H9 (cell line): ENCODE data around the gene SETD3. TPM values are rescaled to one million over a fixed set of nuclear protein-coding genes. Genes with fewer than 3 reads are reported as not detected.
A peak's percentile ranks its signal among the peaks of the same experiment; 100 is the strongest.

ENCODE experiments used
- DNase-seq: peaks from one replicate; pipeline ENCODE4 v3.0.0-alpha.2; 2017
- H2AFZ ChIP-seq: one replicate; pipeline ENCODE4 v1.6.1; 2013; ENCODE audit warnings: mild to moderate bottlenecking, low read length, control low read depth, moderate library complexity
- H2AK5ac ChIP-seq: 2 replicates; pipeline ENCODE4 v1.6.1; 2013; ENCODE audit warnings: low read length, control low read depth, mixed read lengths; ENCODE audit not compliant: insufficient read length
- H2BK120ac ChIP-seq: one replicate; pipeline ENCODE4 v1.6.1; 2013; ENCODE audit warnings: low read depth, mild to moderate bottlenecking, low read length, control low read depth, inconsistent platforms; ENCODE audit not compliant: poor library complexity, severe bottlenecking
- H2BK12ac ChIP-seq: 2 replicates; pipeline ENCODE4 v1.6.1; 2013; ENCODE audit warnings: low read length, control low read depth, mixed read lengths, low read depth; ENCODE audit not compliant: insufficient read length
- H2BK15ac ChIP-seq: 2 replicates; pipeline ENCODE4 v1.6.1; 2013; ENCODE audit warnings: low read depth, low read length, control low read depth
- H2BK20ac ChIP-seq: one replicate; pipeline ENCODE4 v1.6.1; 2013; ENCODE audit warnings: low read depth, mild to moderate bottlenecking, low read length, control low read depth, inconsistent platforms; ENCODE audit not compliant: poor library complexity, severe bottlenecking
- H2BK5ac ChIP-seq: 2 replicates; pipeline ENCODE4 v1.6.1; 2013; ENCODE audit warnings: low read length, control low read depth, mixed read lengths; ENCODE audit not compliant: insufficient read length
- H3K14ac ChIP-seq: 2 replicates; pipeline ENCODE4 v1.6.1; 2013; ENCODE audit warnings: low read length, control low read depth; ENCODE audit not compliant: insufficient read depth
- H3K18ac ChIP-seq: 2 replicates; pipeline ENCODE4 v1.6.1; 2013; ENCODE audit warnings: low read depth, mild to moderate bottlenecking, mixed read lengths, low read length, control low read depth; ENCODE audit not compliant: insufficient read length
- H3K23ac ChIP-seq: 2 replicates; pipeline ENCODE4 v1.6.1; 2013; ENCODE audit warnings: low read length, control low read depth, mixed read lengths, low read depth; ENCODE audit not compliant: insufficient read length
- H3K23me2 ChIP-seq: 2 replicates; pipeline ENCODE4 v1.6.1; 2013; ENCODE audit warnings: low read depth, mild to moderate bottlenecking, mixed read lengths, low read length, control low read depth; ENCODE audit not compliant: insufficient read length, poor library complexity, severe bottlenecking
- H3K27ac ChIP-seq: 2 replicates; pipeline ENCODE4 v1.5.1; 2013; ENCODE audit warnings: low read length, control low read depth, mixed read lengths, low read depth; ENCODE audit not compliant: insufficient read length
- H3K27me3 ChIP-seq: 2 replicates; pipeline ENCODE4 v1.6.1; 2013; ENCODE audit warnings: low read length, control low read depth, inconsistent platforms; ENCODE audit not compliant: insufficient read depth
- H3K4ac ChIP-seq: 2 replicates; pipeline ENCODE4 v1.6.1; 2013; ENCODE audit warnings: low read depth, mild to moderate bottlenecking, control low read depth, inconsistent platforms, low read length, moderate library complexity
- H3K4me1 ChIP-seq: 2 replicates; pipeline ENCODE4 v1.6.1; 2013; ENCODE audit warnings: low read length, control low read depth, inconsistent platforms; ENCODE audit not compliant: insufficient read depth
- H3K4me2 ChIP-seq: 2 replicates; pipeline ENCODE4 v1.6.1; 2013; ENCODE audit warnings: low read length, control low read depth, mixed read lengths; ENCODE audit not compliant: insufficient read length, insufficient read depth
- H3K56ac ChIP-seq: 2 replicates; pipeline ENCODE4 v1.6.1; 2013; ENCODE audit warnings: low read depth, mild to moderate bottlenecking, mixed read lengths, low read length, control low read depth; ENCODE audit not compliant: insufficient read length
- H3K79me1 ChIP-seq: 2 replicates; pipeline ENCODE4 v1.6.1; 2013; ENCODE audit warnings: low read depth, mild to moderate bottlenecking, moderate library complexity, low read length, control low read depth, inconsistent platforms; ENCODE audit not compliant: insufficient read depth, poor library complexity, severe bottlenecking
- H3K79me2 ChIP-seq: 2 replicates; pipeline ENCODE4 v1.6.1; 2013; ENCODE audit warnings: low read length, control low read depth, inconsistent platforms; ENCODE audit not compliant: insufficient read depth
- H3K9ac ChIP-seq: 2 replicates; pipeline ENCODE4 v1.6.1; 2013; ENCODE audit warnings: low read length, control low read depth, mixed read lengths; ENCODE audit not compliant: insufficient read length; ENCODE audit errors: extremely low read depth
- H3K9me3 ChIP-seq: one replicate; pipeline ENCODE4 v1.6.1; 2013; ENCODE audit warnings: low read depth, low read length, inconsistent platforms; ENCODE audit not compliant: control insufficient read depth
- H3T11ph ChIP-seq: one replicate; pipeline ENCODE4 v1.6.1; 2013; ENCODE audit warnings: mild to moderate bottlenecking, low read length, control low read depth, inconsistent platforms
- H4K20me1 ChIP-seq: one replicate; pipeline ENCODE4 v1.6.1; 2013; ENCODE audit not compliant: control insufficient read depth, insufficient read length, insufficient read depth
- H4K5ac ChIP-seq: 2 replicates; pipeline ENCODE4 v1.6.1; 2013; ENCODE audit warnings: low read depth, mild to moderate bottlenecking, mixed read lengths, low read length, control low read depth; ENCODE audit not compliant: insufficient read length
- H4K8ac ChIP-seq: replicated peaks from 2 replicates; pipeline ENCODE4 v1.6.1; 2013; ENCODE audit warnings: low read length, control low read depth, mixed read lengths, low read depth; ENCODE audit not compliant: insufficient read length
- H4K91ac ChIP-seq: 2 replicates; pipeline ENCODE4 v1.6.1; 2013; ENCODE audit warnings: low read depth, mild to moderate bottlenecking, moderate library complexity, mixed read lengths, low read length, control low read depth; ENCODE audit not compliant: insufficient read length
- H3K27ac Mint-ChIP-seq, 3 experiments: 2 replicates in 2 of 3; 3 replicates in 1 of 3; pipeline ENCODE4 v1.8.0; 2020 to 2021; ENCODE audit warnings: mixed read lengths in 3 of 3, mild to moderate bottlenecking in 1 of 3, moderate library complexity in 1 of 3
- H3K27me3 Mint-ChIP-seq: 2 replicates; pipeline ENCODE4 v1.8.0; 2021; ENCODE audit warnings: low read depth, mild to moderate bottlenecking, moderate library complexity, mixed read lengths
- H3K36me3 Mint-ChIP-seq, 3 experiments: 2 replicates in 2 of 3; 3 replicates in 1 of 3; pipeline ENCODE4 v1.8.0; 2020 to 2021; ENCODE audit warnings: low read depth in 3 of 3, mixed read lengths in 3 of 3; ENCODE audit not compliant: insufficient read depth in 1 of 3
- H3K4me1 Mint-ChIP-seq, 2 experiments: 2 replicates each; pipeline ENCODE4 v1.8.0; 2020; ENCODE audit warnings: mixed read lengths in 2 of 2
- H3K4me3 Mint-ChIP-seq, 2 experiments: 2 replicates in 1 of 2; 3 replicates in 1 of 2; pipeline ENCODE4 v1.8.0; 2020 to 2021; ENCODE audit warnings: mild to moderate bottlenecking in 2 of 2, mixed read lengths in 2 of 2, moderate library complexity in 1 of 2
- H3K9me3 Mint-ChIP-seq, 2 experiments: 2 replicates in 1 of 2; 3 replicates in 1 of 2; pipeline ENCODE4 v1.8.0; 2020; ENCODE audit warnings: mild to moderate bottlenecking in 2 of 2, mixed read lengths in 2 of 2, moderate library complexity in 1 of 2
- CTCF ChIP-seq: fragments of 200-600 bp; sonication (generic); conservative IDR thresholded peaks from 3 replicates; pipeline ENCODE4 v1.8.0; 2021; ENCODE audit warnings: antibody characterized with exemption, mild to moderate bottlenecking
- WGBS: extraction: QIAGEN DNeasy Blood & Tissue Kit; methylation state at CpG from one replicate; pipeline ENCODE4 v1.1.7; 2013; ENCODE audit warnings: missing lambda C conversion rate, low lambda C conversion rate, mixed read lengths; ENCODE audit not compliant: insufficient read length; ENCODE audit errors: extremely low coverage; 5-methylcytosine and 5-hydroxymethylcytosine counted together
- total RNA-seq: library from RNA; stranded (reverse); gene quantifications from 2 replicates; pipeline ENCODE4 v1.2.1, GENCODE V29; 2021

SETD3 gene
- total RNA-seq, 1 experiment from 2014 or later, result 56.7 TPM

GRCh38 chr14:99521176-99522024 is 40.7 kb upstream of the SETD3 start:
- Histone ChIP-seq H3K18ac (no peak overlapping the region), H3K27me3 (no peaks in the 10 kb centered on the region), H2BK5ac (no peak overlapping the region), H3K23me2 (no peaks in the 10 kb centered on the region), H4K91ac (no peak overlapping the region), H3K79me2 (no peaks in the 10 kb centered on the region), H4K20me1 (peaks cover 3% of the 10 kb centered on the region), H2BK15ac (no peak overlapping the region), H2BK120ac (no peak overlapping the region), H3K9me3 (no peaks in the 10 kb centered on the region), H2BK20ac (no peak overlapping the region), H3K27ac (no peak overlapping the region), H4K8ac (no peak overlapping the region), H3K4me1 (peaks cover 11% of the 10 kb centered on the region; the same call in 1 of the 2 replicates), H3T11ph (no peak overlapping the region), H3K4me2 (no peak overlapping the region), H3K79me1 (no peaks in the 10 kb centered on the region), H3K14ac (no peak overlapping the region), H3K9ac (no peak overlapping the region), H2AFZ (no peak overlapping the region), H3K56ac (no peak overlapping the region), H2BK12ac (no peak overlapping the region), H4K5ac (no peak overlapping the region), H3K23ac (no peak overlapping the region), H3K4ac (no peak overlapping the region), H2AK5ac (no peak overlapping the region)
- no peaks in the 10 kb centered on the region for H3K9me3 Mint-ChIP-seq
- no peak overlapping the region for H3K4me3 Mint-ChIP-seq
- H3K27me3 Mint-ChIP-seq, result no peaks in the 10 kb centered on the region; the same call in 1 of the 2 replicates
- no CpG with 5 or more reads among the region's 25 CpGs for WGBS
- H3K27ac Mint-ChIP-seq, result peak overlapping the region in 2 of 3 experiments; percentile 28 to 66; a peak in 1 of 7 replicates
- no peak for DNase-seq
- peaks cover 0 to 6% (median 0%) of the 10 kb centered on the region in 3 experiments; a peak in 3 of 7 replicates for H3K36me3 Mint-ChIP-seq
- no peak for TF ChIP-seq CTCF
- peaks cover 39 to 55% of the 10 kb centered on the region in 2 experiments for H3K4me1 Mint-ChIP-seq
